HL-60/S4 (cell line): ENCODE measurements around the gene TLK2.

Experiments
- in situ Hi-C: fragments of 300-500 bp; cut with MboI; formaldehyde crosslinking; loops from 2 replicates; pipeline ENCODE4 v1.14.3; 2022; ENCODE audit warnings: low sequenced_read_pairs

TLK2 gene

DNA sequence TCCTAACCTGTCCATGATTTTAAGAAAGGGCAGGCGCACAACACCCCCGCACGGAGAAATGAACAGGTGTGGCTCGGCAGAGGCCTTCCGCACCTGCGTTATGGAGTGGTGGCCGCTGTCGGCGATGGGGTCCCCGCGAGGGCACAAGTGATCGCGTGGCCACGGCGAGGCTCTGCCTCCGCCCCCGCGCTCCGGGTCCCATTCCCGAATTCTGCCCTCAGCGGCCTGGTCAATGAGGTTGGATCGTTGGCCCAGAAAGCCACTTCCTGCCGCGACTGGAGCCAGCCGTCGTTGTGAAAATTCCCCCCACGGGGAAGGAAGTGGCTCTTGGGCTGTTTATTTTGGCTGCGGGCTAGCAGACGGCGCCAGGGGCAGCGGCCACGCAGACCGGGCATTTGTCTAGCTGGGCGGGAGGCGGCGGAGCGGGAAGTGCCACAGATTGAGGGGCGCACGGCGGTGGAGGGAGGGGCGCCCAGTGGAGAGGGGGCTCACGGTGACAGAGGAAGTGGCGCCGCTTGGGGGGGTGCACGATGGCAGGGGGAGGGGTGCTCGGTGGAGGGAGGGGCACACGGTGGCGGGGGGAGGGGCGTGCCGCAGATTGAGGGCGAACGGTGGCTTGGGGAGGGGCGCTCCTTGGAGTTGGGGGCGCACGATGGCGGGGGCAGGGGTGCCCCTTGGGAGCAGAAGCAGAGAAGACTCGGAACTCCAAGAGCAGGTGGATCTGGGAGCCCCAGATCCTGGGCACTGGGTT is 173.8 kb downstream of the TLK2 start:
- in situ Hi-C loops = no loop called here

DNA sequence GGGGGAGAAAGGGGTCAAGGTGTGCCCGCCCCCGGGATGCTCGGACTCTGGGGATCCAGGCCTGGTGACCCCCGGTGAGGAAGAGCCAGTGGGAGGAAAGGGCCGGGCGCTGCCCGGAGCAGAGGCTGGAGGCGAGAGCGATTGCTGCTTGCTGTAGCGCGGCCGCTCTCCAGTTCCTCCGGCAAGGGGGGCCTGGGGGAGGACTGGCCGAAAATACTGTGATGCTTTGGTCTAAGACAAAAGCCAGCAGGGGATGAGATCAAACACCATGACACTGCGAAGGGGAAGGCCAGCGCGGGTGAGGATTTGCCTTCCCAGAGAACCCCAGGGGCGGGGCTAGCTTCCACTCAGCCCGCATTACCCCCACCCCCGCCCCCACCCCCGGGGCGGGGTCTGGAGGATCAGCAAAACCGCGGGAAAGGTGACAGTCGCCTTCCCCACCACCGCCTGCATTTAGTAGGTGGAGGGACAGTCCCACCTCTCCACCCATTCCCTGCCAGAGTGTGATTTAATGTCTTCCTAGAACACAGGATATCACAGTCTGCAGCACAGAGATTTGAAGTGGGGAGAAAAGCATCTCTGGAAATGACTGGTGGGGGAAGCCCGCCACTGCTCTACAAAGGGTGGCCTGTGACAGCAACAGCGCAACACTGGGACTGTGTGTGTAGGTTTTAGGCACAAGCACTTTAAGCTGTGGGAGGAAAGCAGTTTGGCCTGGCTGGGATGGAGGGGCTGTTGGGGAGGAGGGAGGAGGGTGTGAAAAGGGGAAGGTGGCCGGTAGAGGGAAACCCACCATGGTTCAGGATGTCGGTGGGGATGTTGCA is 174.6 kb downstream of the TLK2 start:
- in situ Hi-C loops = no loop called here

DNA sequence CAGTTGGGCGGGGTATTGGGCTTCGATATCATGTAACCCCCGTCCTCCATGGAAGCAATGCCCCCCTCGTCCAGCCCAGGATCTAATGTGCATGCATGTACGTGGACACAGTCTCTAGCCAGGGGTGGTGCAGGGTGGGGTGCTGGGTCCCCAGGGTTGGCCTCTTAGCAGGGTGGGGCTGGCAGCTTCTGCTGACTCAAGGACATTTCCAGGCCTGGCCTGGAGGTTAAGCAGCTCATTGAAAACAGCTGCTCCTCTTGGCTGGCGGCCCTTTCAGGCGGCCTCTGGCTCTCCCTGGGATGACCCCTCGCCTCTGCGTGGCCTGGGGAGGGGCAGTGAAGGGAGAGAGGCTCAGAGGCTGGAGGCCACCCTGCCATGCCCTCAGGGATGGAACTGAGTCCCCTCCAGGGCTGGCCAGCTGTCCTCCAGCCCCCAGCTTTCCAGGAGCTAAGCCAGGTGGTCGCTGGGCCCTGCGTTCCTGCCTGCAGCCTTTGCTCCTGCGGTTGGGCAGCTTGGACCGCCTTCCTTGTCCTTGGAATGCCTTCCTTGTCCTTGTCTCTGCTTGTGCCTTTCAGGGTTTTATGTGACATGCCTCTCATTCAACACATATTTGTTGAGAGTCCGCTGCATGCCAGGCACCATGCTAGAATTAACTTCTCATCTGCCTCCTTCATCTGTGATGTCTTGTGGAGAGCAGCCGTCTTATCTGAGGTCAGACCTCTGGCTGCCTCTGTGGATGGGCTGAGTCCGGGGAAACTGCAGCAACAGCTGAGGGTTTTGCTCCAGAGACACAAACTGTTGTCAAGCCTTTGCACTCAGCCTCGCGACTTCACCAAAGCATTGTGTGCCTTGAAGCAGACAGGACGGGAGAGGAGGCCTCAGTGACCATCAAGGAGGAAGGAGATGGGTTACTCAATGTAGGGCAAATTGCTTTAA is 175.5 kb downstream of the TLK2 start:
- in situ Hi-C loops = no loop called here

DNA sequence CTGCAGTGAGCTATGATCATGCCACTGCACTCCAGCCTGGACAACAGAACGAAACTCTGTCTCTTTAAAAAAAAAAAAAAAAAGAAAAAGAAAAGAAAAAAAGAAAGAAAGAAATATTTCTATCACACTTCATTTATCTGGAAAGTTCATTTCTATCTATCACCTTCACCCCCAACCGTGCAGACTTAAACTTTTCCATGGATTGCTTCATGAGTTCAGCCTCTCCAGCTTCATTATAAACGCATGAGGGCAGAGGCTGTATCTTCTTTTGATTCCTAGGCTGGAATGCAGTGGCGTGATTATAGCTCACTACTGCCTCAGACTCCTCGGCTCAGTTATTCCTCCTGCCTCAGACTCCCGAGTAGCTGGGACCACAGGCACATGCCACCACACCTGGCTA is 177.0 kb downstream of the TLK2 start:
- in situ Hi-C loops = no loop called here

DNA sequence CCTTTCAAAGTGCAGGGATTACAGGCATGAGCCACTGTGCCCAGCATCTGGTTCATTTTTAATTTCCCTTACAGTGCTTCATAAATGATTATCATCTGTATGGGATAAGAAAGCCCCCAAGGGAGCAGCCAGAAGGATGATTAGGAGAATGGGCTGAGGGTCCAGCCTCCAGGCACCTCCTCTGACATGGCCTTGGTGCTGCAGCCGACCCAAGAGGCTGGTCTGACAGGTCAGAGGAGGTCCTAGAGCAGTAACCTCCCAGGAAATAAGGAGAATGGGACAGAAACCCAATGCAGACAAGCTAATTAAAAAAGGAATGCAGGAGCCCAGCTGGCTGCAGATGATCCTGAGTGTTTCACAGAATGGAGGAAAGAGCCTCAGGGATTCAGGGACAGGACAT is 177.8 kb downstream of the TLK2 start:
- in situ Hi-C loops = no loop called here

DNA sequence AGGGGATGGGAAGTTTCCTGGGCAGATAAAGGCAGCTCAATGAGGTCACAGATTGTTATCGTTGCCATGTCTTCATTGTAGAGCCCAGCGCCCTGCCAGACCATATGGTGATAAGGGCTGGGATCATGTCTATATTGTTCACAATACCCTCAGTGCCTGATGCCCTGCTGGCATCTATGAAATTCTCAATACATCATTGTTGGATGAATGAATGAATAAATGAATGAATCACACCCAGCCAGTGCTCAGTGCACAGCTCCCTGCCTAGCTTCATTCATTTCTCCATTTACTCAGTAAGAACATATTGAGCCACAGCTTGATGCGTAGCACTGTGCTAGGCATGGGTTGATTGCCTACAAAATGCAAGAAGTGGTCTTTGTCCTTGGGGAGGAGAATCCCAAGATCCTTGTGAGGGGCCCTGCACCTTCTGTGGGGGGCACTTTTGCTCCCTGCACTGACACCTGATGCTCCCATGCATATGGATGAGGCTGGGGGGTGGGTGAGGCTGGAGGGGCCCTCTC is 178.6 kb downstream of the TLK2 start:
- in situ Hi-C loops = no loop called here

DNA sequence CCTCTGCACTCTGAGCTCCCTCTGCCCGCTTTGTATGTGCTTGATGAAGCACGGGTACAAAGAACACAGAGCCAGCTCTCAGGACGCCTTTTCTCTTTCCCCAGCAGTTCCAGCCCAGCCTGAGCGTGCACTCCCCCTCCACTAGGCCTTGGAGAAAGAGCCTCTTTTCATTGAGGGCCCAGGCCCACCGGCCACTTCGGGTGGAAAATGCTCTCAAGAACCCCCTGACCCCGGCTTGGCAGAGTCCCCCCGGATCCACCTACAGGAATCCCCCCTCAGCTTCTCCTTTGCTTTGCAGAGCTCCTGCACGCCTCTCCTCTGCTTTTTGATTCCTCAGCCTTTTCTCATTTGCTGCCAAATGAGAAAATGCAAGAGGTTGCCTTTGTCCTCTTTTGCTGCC is 179.1 kb downstream of the TLK2 start:
- in situ Hi-C loops = no loop called here

DNA sequence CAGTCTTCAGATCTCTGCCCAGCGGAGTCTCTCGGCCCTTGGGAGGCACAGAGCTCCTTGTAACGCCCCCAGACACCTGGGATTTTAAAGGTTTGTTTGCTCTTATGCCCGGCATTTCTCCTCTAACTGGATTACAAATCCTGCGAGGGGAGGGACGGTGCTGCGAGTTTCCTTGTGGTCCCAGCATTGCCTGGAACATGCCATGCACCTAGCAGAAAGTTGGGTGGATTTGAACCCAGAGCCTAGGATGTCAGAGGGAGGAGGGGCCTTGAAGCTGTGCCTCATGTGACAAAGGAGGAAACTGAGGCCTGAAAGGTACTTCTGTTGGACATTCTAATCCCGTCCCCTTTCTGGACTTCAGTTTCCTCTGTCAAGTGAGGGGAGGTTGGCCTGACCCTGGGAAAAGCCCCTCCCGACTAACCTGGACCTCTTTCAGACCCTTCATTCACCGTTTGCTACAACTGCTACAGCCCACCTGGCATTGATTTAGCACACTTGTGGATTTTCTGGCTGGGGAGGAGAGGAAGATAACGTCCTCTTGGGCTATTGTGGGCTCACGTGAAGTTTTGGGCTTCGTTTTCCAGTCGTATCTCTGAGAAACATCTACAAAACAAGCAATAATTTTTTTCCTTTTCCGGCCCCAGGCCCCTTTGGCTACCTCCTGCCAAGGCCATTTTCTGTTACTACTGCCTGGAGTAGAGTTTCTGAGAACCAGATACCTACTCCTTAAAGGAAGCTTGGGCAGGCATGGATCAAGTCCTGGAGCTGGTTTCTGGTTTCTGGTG is 179.7 kb downstream of the TLK2 start:
- in situ Hi-C loops = no loop called here

DNA sequence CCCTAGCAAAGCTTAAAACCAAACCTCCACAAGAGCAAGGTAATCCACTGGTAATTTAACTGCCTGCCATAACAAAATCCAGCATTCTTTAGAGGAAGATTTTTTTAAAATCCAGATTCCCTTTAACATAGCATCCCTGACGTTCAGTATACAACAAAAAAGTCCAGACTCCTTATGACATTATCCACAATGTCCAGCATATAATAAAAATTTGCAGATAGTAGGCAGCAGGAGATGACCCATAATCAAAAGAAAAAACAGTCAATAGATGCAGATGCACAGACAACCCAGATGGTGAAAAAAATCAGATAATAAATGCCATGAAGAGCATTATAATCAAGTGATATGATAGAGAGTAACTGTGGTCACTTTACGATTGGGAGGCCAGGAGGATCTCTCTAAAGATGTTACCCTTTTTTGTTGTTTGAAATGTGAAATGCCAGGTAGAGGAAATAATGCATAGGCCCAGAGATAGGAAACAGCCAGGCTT is 182.0 kb downstream of the TLK2 start:
- in situ Hi-C loops = no loop called here

DNA sequence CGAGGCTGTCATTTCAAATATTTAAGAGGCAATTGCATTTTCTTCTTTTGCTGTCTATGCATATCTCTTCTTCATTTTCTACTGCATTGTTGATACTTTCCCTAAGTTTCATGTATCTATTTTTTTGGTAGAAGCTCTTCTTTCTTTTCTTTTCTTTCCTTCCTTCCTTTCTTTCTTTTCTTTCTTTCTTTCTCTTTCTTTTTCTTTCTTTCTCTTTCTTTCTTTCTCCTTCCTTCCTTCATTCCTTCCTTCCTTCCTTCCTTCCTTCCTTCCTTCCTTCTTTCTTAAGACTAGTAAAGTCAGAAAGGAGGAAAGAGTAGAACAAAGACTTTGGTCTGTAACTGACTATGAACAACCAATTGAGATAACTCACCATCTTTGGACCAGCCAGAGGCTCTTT is 182.7 kb downstream of the TLK2 start:
- in situ Hi-C loops = no loop called here

DNA sequence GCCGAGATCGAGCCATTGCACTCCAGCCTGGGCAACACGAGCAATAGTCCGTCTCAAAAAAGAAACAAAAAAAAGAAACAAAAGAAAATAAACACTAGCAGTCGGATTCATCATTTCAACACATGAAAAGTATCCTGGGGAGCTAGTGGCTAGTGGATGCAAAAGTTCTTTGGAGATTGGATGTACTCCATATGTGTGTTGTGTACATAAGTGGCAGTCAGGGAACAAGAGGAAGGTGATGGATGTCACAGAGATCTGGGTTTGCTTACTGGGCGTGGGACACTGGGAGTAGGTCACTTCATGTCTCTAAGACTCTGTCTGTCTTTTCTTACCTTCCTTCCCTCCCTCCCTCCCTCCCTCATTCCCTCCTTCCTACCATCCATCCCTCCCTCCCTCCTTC is 184.2 kb downstream of the TLK2 start:
- in situ Hi-C loops = no loop called here
